ENCODE data around the gene ZNF304. TPM values are rescaled to one million over a fixed set of nuclear protein-coding genes. Genes with fewer than 3 reads are reported as not detected.
A peak's percentile ranks its signal among the peaks of the same experiment; 100 is the strongest.

ZNF304 gene
- total and polyA plus RNA-seq, 2 of the 13 experiments (the other 11 are each of a cell fraction or from before 2014, with no cell fraction given): 3.4 to 8.0 TPM

GRCh38 chr19:57389730-57390598, 38.9 kb downstream of the ZNF304 start, which contains the start of gene ZNF548 (continued):
- TF ChIP-seq ZKSCAN1 (IDR thresholded peaks at IDR 0.05; ENCODE audit: low read length) (no peak), GATAD2A (CRISPR knock-in tag; IDR thresholded peaks at IDR 0.05) (peak; percentile 62), TSC22D2 (CRISPR knock-in tag; IDR thresholded peaks at IDR 0.05; ENCODE audit: borderline replicate concordance) (no peak), NONO (IDR thresholded peaks at IDR 0.05) (no peak), NONO (CRISPR knock-in tag; conservative IDR thresholded peaks at IDR 0.05) (peak; percentile 76; the same call in 1 of the 2 replicates), ASH2L (IDR thresholded peaks at IDR 0.05; ENCODE audit: insufficient read length, low read depth, low read length) (peak; percentile 70), TCF7L2 (IDR thresholded peaks at IDR 0.05; ENCODE audit: low read depth, low read length) (no peak), ZNF230 (CRISPR knock-in tag; IDR thresholded peaks at IDR 0.05) (peak; percentile 18; the same call in 1 of the 2 replicates), ESRRA (CRISPR knock-in tag; IDR thresholded peaks at IDR 0.05; ENCODE audit: low read depth) (peak; percentile 50; the same call in 1 of the 2 replicates), SATB2 (CRISPR knock-in tag; IDR thresholded peaks at IDR 0.05) (0 out of 2 replicates have a peak, but pooled peaks have one; percentile 26), CREB3 (CRISPR knock-in tag; IDR thresholded peaks at IDR 0.05) (no peak), ZNF710 (CRISPR knock-in tag; IDR thresholded peaks at IDR 0.05; ENCODE audit: borderline replicate concordance) (no peak), TP53 (CRISPR knock-in tag; conservative IDR thresholded peaks at IDR 0.05) (no peak), ZNF17 (CRISPR knock-in tag; IDR thresholded peaks at IDR 0.05) (no peak), ZMAT3 (CRISPR knock-in tag; conservative IDR thresholded peaks at IDR 0.05) (no peak; the same call in 1 of the 2 replicates), IKZF4 (CRISPR knock-in tag; IDR thresholded peaks at IDR 0.05; ENCODE audit: borderline replicate concordance, low read depth, not compliant biosample characterization) (no peak), ZNF350 (CRISPR knock-in tag; IDR thresholded peaks at IDR 0.05; ENCODE audit: borderline replicate concordance, low read depth) (peak; percentile 87; the same call in 1 of the 2 replicates), TCF12 (IDR thresholded peaks at IDR 0.05) (no peak), TCF12 (CRISPR knock-in tag; IDR thresholded peaks at IDR 0.05) (no peak), FOXK2 (IDR thresholded peaks at IDR 0.05) (peak; percentile 65; the same call in 1 of the 2 replicates), ZBTB10 (CRISPR knock-in tag; IDR thresholded peaks at IDR 0.05; ENCODE audit: borderline replicate concordance) (no peak), TARDBP (CRISPR knock-in tag; IDR thresholded peaks at IDR 0.05) (peak; percentile 5; the same call in 1 of the 2 replicates), ZNF10 (CRISPR knock-in tag; IDR thresholded peaks at IDR 0.05; ENCODE audit: borderline replicate concordance, low read depth) (no peak), REXO4 (CRISPR knock-in tag; IDR thresholded peaks at IDR 0.05; ENCODE audit: borderline replicate concordance) (no peak), FOXA1 (IDR thresholded peaks at IDR 0.05) (no peak), FOXA1 (CRISPR knock-in tag; IDR thresholded peaks at IDR 0.05) (peak; percentile 46)

Measured in HepG2 (cell line).